ENCODE data around the gene MCUR1. TPM values are rescaled to one million over a fixed set of nuclear protein-coding genes. Genes with fewer than 3 reads are reported as not detected.
A peak's percentile ranks its signal among the peaks of the same experiment; 100 is the strongest.
"Not testable (repeated sequence)": the region's sequence is repeated elsewhere in the genome, so short reads cannot be mapped to it uniquely, and the experiment has no call there.

Gene MCUR1, protein sequence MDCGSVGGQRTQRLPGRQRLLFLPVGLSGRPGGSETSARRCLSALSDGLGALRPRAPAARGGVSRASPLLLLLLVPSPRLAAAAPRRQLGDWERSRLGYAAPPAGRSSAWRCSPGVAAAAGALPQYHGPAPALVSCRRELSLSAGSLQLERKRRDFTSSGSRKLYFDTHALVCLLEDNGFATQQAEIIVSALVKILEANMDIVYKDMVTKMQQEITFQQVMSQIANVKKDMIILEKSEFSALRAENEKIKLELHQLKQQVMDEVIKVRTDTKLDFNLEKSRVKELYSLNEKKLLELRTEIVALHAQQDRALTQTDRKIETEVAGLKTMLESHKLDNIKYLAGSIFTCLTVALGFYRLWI
- polyA plus RNA-seq (2014; cell fraction: cytosol; rRNA removed) = 23.1 and 24.5 TPM in 2 replicates
- 10.2 and 13.2 TPM in 2 replicates for polyA plus RNA-seq (2014; cell fraction: nucleus; rRNA removed)

DNA sequence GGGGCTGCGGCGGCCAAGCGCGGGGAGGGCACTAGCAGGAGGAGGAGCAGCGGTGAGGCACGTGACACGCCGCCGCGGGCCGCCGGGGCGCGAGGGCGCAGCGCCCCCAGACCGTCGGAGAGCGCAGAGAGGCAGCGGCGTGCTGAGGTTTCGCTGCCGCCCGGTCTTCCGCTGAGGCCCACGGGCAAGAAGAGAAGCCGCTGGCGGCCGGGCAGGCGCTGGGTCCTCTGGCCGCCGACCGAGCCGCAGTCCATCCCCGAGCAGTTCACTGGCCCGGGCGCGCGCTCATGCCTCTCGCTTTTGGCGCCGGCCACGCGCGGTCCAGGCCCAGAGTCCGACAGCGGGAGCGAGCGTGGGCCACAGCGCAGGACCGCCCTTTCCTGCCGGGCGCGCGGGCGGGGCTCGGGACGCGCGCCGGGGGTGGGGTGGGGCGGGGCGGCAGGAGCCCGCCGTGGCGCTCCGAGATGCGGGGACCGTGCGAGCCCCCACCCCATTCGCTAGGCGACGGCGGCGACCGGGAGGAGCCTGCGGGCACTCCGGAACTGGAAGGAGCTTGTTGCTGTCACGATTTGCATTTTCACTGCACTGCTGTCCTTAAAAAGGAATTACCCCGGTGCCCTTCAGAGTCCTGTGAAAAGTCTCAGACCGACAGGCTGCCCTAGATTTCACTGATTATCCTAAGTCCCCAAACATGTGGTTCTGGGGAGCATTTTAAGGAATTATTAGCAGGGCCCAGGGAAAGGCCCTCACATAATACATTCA, at the start of gene MCUR1:
TSS of gene MCUR1 (minus strand) at position 382 of the 762 bp plus-strand sequence. CDS start at position 254, 128 bp downstream.
- peak; percentile 86 for DNase-seq (ENCODE audit: low spot score)

DNA sequence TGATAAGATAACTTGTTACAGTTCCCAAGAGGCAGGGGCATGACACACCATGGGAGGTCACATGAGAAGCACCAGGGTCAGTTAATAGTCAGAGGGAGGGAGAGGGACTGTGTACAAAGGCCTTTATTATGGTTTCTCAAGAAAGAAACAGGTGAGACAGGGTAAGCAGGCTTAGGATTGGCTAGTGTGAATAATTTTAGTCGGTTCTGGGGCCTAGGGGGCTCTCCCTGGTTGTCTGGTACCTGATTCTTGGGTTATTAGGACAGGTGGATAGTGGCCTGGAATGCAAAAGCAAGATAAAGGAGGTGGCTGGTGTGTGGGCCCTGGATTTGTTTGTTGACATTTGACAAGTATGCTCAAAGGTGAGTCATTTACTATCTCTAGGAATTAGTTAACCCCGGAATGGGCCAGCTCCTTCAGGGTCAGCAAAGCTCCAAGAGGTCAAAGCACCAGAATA, 49.4 kb upstream of the MCUR1 start:
- no peak for DNase-seq (ENCODE audit: low spot score)

DNA sequence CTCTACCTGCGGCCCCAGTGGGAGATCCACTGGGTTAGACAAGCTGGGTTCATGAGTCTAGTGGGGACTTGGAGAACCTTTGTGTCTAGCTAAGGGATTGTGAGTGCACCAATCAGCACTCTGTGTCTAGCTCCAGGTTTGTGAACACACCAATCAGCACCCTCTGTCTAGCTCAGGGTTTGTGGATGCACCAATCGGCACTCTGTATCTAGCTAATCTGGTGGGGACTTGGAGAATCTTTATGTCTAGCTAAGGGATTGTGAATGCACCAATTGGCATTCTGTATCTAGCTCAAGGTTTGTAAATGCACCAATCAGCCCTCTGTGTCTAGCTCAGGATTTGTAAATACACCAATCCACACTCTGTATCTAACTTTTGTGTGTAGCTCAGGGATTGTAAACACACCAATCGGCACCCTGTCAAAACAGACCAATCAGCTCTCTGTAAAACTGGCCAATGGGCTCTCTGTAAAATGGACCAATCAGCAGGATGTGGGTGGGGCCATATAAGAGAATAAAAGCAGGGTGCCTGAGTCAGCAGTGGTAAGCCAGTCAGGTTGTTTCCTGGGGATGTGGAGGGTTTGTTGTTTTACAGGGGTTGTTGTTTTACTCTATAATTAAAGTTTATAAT, 46.3 kb upstream of the MCUR1 start:
- peak; percentile 53 for DNase-seq (ENCODE audit: low spot score)

DNA sequence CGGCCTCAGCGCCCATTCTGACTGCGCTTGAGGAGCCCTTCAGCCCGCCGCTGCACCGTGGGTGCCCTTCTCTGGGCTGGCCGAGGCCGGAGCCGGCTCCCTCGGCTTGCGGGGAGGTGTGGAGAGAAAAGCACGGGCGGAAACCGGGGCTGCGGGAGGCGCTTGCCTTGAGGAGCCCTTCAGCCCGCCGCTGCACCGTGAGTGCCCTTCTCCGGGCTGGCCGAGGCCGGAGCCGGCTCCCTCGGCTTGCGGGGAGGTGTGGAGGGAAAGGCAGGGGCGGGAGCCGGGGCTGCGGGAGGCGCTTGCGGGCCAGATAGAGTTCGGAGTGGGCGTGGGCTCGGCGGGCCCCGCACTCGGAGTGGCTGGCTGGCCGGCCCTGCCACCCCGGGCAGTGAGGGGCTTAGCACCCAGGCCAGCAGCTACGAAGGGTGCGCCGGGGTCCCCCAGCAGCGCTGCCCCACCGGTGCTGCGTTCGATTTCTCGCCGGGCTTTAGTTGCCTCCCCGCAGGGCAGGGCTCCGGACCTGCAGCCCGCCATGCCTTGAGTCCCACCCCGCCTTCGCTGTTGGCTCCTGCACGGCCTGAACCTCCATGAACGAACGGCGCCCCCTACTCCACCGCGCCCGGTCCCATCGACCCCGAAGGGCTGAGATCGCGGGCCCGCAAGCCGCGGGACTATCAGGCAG, 45.7 kb upstream of the MCUR1 start:
- peak; percentile 43 for DNase-seq (ENCODE audit: low spot score)

DNA sequence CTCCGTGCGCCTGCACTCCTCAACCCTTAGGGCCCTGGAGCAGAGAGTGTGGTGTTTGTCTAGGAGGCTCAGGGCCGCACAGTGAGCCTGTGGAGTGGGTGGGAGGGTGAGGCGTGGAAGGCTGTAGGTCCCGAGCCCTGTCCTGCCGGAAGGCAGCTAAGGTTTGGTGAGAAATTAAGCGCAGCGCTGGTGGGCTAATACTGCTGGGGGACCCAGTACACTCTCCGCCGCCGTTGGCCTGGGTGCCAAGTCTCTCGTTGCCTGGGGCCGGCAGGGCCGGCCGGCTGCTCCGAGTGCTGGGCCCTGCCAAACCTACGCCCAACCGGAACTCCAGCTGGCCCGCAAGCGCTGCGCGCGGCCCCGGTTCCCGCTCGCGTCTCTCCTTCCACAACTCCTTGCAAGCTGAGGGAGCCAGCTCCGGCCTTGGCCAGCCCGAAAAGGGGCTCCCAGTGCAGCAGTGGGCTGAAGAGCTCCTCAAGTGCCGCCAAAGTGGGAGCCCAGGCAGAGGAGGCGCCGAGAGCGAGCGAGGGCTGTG, 40.4 kb upstream of the MCUR1 start:
- no peak for DNase-seq (ENCODE audit: low spot score)

DNA sequence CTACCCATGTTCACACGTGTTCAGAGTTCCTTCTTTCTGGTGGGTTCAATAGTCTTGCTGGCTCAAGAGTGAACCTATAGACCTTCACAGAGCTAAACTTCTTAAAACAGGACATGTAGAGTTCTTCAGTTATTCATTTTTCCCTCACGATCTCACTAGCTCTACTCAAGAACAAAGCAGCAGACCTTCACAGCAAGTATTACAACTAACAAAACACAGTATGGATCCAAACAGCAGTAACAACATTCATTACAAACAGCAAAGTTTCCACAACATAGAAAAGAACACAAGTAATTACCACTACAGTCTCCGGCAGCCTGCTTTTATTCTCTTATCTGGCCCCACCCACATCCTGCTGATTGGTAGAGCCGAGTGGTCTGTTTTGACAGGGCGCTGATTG, 39.5 kb upstream of the MCUR1 start:
- DNase-seq (ENCODE audit: low spot score) = no peak

DNA sequence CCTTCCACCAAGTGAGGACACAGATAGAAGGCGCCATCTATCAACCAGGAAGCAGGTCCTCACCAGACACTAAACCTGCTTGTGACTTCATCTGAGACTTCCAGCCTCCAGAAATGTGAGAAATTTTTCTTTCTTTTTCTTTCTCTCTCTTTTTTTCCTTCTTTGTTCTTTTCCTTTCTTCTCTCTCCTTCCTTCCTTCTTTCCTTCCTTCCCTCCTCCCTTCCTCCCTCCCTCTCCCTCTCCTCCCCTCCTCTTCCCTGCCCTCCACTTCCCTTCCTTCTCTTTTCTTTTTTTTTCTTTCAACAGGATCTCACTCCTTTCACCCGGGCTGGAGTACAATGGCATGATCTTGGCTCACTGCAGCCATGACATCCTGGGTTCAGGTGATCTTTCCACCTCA, 37.4 kb upstream of the MCUR1 start:
- DNase-seq (ENCODE audit: low spot score) = no peak

DNA sequence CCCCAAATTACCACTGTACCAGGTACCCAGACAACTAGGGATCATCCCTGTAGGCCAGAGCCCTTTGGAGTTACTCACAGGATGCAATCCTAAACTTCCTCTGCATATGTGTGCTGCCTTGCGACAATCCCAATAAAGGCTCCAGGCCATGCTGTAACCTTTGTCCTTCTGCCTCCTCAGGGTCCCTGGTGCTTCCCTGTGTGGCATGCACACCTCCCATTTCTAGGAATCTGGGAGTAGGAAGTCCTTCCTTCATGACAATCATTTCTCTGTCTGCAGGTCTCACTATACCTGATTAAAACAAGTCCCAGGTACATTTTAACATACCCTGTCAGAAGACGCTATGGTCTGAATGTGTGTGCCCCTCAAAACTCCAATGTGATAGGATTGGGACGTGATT, 37.0 kb upstream of the MCUR1 start:
- DNase-seq (ENCODE audit: low spot score) = no peak

DNA sequence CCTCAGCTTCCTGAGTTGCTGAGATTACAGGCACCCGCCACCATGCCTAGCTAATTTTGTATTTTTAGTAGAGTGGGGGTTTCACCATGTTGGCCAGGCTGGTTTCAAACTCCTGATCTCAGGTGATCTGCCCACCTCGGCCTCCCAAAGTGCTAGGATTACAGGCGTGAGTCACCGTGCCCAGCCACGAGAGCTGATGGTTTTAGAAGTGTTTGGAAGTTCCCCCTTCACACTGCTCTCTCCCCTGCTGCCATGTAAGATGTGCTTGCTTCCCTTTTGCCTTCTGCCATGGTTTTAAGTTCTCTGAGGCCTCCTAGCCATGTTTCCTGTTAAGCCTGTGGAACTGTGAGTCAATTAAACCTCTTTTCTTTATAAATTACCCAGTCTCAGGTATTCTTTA, 36.3 kb upstream of the MCUR1 start:
- not testable (repeated sequence) for DNase-seq (ENCODE audit: low spot score)

DNA sequence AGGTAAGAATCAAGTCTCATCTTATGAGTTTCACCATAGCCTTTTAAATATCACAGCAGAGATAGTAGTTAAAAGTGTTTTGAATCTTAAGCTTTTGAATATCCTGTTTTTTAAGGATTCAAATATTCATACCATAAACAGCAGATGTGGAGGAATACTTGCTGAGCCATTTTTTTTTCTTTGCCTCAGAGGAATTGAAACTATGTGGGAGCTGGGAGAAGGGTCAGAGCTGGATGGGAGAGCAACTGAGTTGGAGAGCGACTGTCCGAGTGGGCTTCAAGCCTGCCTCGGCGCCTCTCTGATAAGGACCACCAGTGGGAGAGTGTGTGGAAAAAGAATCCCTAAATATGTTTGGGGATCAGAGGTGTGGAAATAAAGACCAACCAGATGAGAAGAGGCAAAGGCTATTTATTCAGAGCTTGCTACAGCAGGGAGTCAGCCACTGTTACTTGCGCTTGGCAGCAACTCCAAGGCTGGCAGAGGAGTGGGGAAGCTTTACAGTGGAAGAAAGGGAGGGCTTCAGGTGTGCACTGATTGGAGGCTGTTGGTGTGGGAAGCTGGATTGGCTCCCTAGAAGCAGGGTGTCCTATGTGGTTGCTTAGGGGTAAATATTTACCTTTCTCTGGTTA, 34.3 kb upstream of the MCUR1 start:
- no peak for DNase-seq (ENCODE audit: low spot score)

DNA sequence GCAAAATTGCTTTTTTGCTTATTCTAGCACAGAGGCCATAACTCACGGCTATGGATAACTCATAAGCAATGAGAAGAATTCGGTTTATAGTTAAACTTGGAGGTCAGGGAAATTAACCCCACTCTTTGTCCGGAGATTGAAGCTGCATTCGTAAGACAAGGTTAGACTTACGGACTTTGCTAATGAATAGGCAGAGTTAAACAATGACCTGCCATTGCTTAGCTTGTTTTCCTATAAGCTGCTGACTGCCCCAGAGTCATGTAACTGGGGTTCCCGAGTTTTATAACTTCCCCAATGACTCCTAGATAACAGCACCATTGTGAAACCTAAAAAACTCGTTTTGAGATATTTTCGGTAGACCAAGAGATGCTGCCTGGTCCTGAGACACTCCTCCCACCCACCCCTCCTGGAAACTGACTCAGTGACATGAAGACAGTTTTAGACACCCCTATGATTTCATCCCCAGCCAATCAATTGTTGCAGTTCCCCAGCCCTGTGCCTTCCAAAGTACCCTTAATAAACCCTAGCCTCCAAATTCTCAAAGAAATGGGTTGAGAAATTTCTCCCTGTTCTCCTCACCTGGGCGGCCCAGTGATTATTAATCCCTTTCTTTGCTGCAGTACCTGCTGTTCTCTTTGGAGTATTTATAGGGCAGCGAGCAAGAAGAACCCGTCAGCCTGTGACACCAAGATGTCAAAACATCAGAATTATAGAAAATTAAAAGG, 33.1 kb upstream of the MCUR1 start:
- DNase-seq (ENCODE audit: low spot score) = no peak

DNA sequence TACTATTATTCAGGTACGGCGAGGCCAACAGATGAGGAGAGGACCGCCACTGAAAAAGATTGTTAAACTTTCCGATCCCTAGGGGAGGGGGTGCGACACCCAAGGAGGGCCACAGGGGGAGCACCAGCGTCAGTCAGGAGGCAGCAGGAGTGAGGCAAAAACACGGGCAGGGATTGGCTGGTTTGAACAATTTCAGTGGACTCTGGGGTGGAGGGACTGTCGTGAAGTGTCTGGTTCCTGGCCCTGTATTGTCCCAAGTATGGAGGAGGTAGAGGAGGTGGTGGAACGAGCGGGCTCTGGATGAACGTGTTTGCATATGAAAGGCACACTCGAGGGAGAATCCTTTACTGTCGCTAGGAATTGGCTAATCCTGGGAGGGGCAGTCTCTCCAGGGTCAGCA, 32.5 kb upstream of the MCUR1 start:
- peak; percentile 45 for DNase-seq (ENCODE audit: low spot score)

DNA sequence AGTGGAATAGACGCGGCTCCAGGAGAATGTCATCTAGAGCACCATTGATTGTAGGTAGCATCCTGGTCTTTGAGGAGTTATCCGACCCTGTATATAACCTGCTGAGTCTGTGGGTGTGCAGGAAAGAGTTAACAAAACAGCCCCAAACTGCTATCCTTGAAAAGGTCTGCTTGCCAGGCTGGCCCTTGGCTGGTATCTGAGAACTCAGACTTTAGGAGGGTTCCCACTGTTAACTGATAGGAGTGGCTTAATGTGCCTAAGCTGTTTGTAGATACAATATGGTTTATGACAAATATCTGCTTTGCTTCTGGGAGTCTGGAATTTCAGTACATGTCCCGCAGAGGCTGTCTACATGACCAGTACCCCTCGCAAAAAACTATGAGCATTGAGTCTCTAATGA, 27.6 kb upstream of the MCUR1 start:
- DNase-seq (ENCODE audit: low spot score) = no peak

DNA sequence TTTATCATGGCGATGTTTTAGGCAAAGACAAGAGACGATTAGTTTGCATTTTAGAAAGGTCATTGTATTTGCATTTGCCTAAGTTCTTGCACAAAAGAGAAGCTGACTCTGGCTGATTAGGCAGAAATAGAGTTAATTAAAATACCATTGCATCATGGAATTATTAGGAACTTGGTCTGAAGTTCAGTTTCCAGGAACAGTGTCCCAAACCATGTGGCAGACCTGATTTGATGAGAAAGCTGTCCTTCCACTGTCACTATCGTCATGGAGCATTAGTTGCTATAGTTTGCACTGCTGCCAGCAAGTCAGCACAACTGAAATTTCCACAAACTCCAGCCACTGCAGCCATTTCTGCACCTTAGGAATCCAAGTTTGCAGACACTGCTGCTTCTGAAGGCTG, 24.3 kb upstream of the MCUR1 start:
- DNase-seq (ENCODE audit: low spot score) = no peak

DNA sequence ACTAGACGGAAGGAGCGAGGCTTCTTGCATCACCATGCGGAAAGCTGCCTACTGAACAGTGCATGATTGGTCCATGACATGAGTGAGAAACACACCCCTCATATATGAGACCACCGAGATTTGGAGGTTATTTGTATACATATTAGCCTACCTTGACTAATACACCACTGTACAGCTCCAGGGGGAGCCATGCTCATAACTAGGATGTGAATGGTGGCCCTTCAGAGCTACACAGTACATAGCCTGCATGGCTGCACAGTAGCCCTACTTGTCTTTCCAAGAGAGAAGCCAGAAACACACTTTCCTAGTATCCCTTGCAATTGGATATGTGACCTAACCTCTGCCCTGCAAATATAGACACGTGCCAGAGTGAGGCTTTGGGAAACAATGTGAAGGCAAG, 21.8 kb upstream of the MCUR1 start:
- no peak for DNase-seq (ENCODE audit: low spot score)

DNA sequence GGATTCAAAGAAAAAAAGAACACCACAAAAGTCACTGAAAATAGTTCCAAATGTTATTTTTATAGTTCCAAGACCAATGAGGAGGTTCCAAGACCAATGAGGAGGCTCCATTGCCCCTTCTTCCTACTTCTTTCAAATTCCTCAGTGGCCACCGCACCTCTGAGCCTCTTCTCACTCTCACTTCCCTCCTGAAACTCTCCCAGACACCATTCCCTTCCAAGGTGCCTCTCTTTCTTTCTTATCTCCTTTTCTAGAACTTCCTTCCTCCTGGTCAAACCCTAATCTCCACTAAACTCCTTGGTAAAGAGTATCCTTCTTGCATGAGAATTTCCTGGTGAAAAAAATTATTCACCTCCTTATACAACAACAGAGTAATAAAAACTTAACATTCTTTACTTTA, 20.4 kb upstream of the MCUR1 start:
- no peak for DNase-seq (ENCODE audit: low spot score)

DNA sequence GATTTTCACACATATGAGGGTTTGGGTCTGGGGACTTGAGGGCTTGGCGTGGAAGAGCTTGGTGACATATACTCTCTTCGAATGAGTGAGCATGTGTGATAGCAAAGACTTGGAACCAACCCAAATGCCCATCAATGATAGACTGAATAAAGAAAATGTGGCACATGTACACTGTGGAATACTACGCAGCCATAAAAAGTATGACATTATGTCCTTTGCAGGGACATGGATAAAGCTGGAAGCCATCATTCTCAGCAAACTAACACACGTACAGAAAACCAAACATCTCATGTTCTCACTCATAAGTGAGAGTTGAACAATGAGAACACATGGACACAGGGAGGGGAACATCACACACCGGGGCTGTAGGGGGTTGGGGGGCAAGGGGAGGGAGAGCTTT, 19.7 kb upstream of the MCUR1 start:
- not testable (repeated sequence) for DNase-seq (ENCODE audit: low spot score)

DNA sequence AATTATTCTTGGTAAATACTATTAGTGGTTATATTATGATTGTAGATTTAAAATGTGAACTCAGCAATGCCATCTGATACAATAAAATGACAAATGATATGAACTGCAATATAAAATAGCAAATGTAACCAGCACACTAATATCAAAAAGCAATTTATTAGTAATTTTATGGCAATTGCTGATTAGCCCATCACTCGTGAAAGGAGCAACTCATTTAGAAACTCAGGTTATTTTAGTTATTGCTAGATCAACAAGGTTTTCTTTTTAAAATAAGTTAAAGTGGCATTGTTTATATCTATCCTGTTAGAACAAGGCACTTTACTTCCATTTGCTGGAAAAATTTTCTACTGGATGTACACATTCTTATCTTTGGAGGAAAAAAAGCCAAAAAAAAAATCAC, 18.4 kb upstream of the MCUR1 start:
- no peak for DNase-seq (ENCODE audit: low spot score)

DNA sequence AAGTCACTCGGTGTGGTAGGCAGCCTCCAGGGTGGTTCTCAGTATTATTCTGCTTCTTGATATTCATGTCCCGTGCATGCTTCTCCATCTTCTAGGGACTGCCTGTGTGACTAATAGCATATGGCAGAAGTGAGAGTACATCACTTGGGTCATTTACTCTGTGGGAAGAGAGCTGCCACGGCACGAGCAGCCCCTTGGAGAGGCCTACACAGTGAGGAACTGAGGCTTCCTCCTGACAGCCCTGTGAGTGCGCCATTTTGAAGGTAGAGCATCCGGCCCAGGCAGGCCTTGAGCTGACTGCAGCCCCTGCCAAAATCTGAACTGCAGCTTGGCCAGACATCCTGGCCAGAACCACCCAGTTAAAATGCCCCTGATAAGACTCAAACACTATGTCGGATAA, 17.3 kb upstream of the MCUR1 start:
- no peak for DNase-seq (ENCODE audit: low spot score)

DNA sequence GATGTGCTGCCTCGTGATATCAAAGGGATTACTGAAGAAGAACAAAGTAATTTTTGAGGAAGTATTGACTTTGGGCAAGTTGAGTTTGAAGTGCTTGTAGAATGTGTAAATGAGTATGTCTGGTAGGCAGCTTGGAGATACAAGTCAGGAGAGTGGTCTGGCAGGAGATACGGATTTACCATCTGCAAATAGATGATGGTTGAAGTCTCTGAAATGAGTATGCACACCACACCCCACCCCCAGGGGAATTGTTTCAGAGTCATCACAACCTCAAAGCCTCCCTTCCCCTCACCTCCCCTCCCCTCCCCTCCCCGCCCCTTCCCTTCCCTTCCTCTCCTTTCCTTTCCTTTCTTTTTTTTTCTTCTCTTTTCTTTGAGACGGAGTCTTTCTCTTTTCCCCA, 16.4 kb upstream of the MCUR1 start:
- DNase-seq (ENCODE audit: low spot score) = no peak

All from SK-N-DZ (cell line).